Central memory CD8-positive, alpha-beta T cell (primary cell): ENCODE results near the gene FAM151A.

Experiments
- ATAC-seq: fragments of 150-1000 bp; cut with Tn5 transposase; replicated peaks from 2 replicates; pipeline ENCODE4 v1.10.0; 2022; ENCODE audit warnings: mild to moderate bottlenecking, moderate FRiP score, moderate number of reproducible peaks; ENCODE audit not compliant: poor library complexity, severe bottlenecking; ENCODE audit errors: extremely low read depth
- DNase-seq, 2 donors: peaks; one replicate each; pipeline ENCODE4 v3.0.0; 2021; ENCODE audit warnings: low spot score in 2 of 2
- H3K27ac Mint-ChIP-seq: one replicate; pipeline ENCODE4 v1.8.0; 2022; ENCODE audit warnings: low read depth, mild to moderate bottlenecking, moderate library complexity, mixed read lengths
- H3K27me3 Mint-ChIP-seq: one replicate; pipeline ENCODE4 v1.8.0; 2022; ENCODE audit warnings: mixed read lengths
- H3K36me3 Mint-ChIP-seq: one replicate; pipeline ENCODE4 v1.8.0; 2022; ENCODE audit warnings: mild to moderate bottlenecking, moderate library complexity, mixed read lengths; ENCODE audit not compliant: insufficient read depth
- H3K4me1 Mint-ChIP-seq: one replicate; pipeline ENCODE4 v1.8.0; 2022; ENCODE audit warnings: mixed read lengths
- H3K4me3 Mint-ChIP-seq: one replicate; pipeline ENCODE4 v1.8.0; 2022; ENCODE audit warnings: mild to moderate bottlenecking, moderate library complexity, mixed read lengths
- H3K9me3 Mint-ChIP-seq: one replicate; pipeline ENCODE4 v1.8.0; 2022; ENCODE audit warnings: mixed read lengths

The FAM151A gene

GRCh38 chr1:54577612-54578011 lies 45.7 kb downstream of the FAM151A start:
- Mint-ChIP-seq H3K4me3 (no peak overlapping the region), H3K27ac (no peak overlapping the region), H3K9me3 (no peaks in the 10 kb centered on the region), H3K4me1 (no peaks in the 10 kb centered on the region), H3K36me3 (no peaks in the 10 kb centered on the region), H3K27me3 (peaks cover 11% of the 10 kb centered on the region)
- DNase-seq (no peak), ATAC-seq (no peak)

GRCh38 chr1:54575605-54576290 lies 47.6 kb downstream of the FAM151A start:
- H3K4me3 Mint-ChIP-seq = no peak overlapping the region
- H3K27ac Mint-ChIP-seq = no peak overlapping the region
- H3K27me3 Mint-ChIP-seq = peaks cover 11% of the 10 kb centered on the region
- H3K36me3 Mint-ChIP-seq = no peaks in the 10 kb centered on the region
- no peaks in the 10 kb centered on the region for H3K4me1 Mint-ChIP-seq
- DNase-seq (no peak), ATAC-seq (no peak)
- H3K9me3 Mint-ChIP-seq = no peaks in the 10 kb centered on the region

DNA sequence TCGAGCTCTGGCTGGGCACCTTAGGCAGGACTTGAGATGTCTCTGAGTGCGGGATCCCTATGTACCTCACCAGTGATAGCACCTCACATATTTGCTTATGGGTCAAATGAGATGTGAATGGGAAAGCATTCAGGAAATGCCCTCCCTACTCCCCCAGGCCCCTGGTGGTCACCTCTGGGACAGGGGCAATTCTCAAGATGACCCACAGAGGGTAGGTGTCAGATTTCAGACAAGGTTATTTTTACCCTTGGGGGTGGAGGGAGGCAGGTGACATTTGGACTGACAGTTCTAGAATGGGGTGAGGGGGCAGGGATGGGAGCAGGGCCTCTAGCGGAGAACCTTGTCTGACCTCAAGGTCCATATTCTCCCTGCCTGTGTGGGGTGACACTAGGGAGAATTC lies 48.2 kb downstream of the FAM151A start:
- DNase-seq (no peak), ATAC-seq (no peak)
- no peaks in the 10 kb centered on the region for H3K9me3 Mint-ChIP-seq
- no peaks in the 10 kb centered on the region for H3K4me1 Mint-ChIP-seq
- no peak overlapping the region for H3K4me3 Mint-ChIP-seq
- H3K27ac Mint-ChIP-seq = no peak overlapping the region
- H3K36me3 Mint-ChIP-seq = no peaks in the 10 kb centered on the region
- H3K27me3 Mint-ChIP-seq = peaks cover 11% of the 10 kb centered on the region

- no peaks in the 10 kb centered on the region for H3K4me1 Mint-ChIP-seq
- no peak overlapping the region for H3K4me3 Mint-ChIP-seq
- ATAC-seq (no peak), DNase-seq (no peak)
- no peaks in the 10 kb centered on the region for H3K9me3 Mint-ChIP-seq
- no peak overlapping the region for H3K27ac Mint-ChIP-seq
- H3K27me3 Mint-ChIP-seq = peaks cover 11% of the 10 kb centered on the region
- no peaks in the 10 kb centered on the region for H3K36me3 Mint-ChIP-seq
These were observed 49.1 kb downstream of the FAM151A start for GRCh38 chr1:54574158-54574778.

- DNase-seq (no peak), ATAC-seq (no peak)
- no peak overlapping the region for H3K4me3 Mint-ChIP-seq
- no peak overlapping the region for H3K27ac Mint-ChIP-seq
- H3K9me3 Mint-ChIP-seq = no peaks in the 10 kb centered on the region
- H3K4me1 Mint-ChIP-seq = no peaks in the 10 kb centered on the region
- H3K27me3 Mint-ChIP-seq = peaks cover 11% of the 10 kb centered on the region
- H3K36me3 Mint-ChIP-seq = no peaks in the 10 kb centered on the region
These were observed 50.8 kb downstream of the FAM151A start for GRCh38 chr1:54572542-54572850.

DNA sequence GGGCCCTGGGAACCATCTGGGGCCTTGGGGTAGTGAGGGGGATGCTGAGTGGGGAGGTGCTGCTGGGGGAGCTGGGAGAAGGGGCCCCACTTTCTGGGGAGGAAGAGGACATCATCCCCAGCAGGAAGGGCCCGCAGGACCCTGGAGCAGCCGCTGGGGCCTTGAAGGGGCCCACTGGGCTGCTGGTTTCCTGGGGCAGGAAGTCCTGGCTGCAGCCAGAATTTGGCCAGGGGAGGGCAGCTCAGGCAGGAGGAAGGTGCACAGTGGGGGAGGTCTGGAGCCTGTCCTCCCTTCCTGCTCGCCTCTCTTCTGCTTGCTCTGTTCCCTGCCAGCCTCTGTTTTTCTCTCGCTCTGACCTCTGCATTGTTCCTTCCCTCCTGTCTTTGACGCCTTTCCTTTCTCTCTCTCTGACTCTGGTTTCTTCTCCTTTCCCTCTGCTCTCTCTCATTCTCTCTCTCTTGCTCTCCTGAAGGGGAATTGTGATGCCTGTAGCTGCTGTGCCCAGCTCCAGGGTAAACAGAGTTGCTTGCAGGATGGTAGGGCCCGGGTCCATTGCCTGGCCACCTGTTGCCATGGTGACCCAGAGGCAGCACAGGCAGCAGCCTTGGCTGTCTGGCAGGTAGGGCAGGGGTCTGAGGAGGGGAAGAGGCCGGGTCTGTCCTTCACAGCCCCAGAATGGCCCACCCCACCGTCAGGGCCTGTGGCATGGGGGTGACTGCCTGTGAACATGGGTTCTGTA lies 51.4 kb downstream of the FAM151A start:
- Mint-ChIP-seq H3K27me3 (peaks cover 11% of the 10 kb centered on the region), H3K36me3 (no peaks in the 10 kb centered on the region), H3K27ac (no peak overlapping the region), H3K4me3 (no peak overlapping the region), H3K4me1 (no peaks in the 10 kb centered on the region), H3K9me3 (no peaks in the 10 kb centered on the region)
- ATAC-seq (no peak), DNase-seq (no peak)

DNA sequence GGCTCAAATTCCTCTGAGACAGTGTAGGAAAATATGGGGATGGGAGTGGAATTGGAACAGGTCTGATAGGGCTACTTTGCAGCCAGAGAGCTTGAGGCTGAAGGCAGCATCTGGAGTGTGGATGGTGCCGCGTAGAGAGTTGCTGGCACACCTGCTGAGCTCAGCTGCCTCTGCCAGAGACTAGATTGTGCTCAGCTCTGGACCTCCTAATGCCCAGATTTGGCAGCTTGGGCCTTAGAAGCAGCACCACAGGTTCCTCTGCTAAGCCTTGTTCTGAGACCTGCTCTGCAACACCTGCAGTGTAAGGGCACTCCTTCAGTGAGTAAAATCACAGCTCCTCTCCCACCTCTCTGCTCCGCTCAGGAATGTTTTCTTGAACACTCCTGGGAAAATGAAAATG lies 52.0 kb downstream of the FAM151A start:
- ATAC-seq (no peak), DNase-seq (no peak)
- no peak overlapping the region for H3K27ac Mint-ChIP-seq
- no peak overlapping the region for H3K4me3 Mint-ChIP-seq
- H3K4me1 Mint-ChIP-seq = no peaks in the 10 kb centered on the region
- H3K27me3 Mint-ChIP-seq = peaks cover 11% of the 10 kb centered on the region
- H3K9me3 Mint-ChIP-seq = no peaks in the 10 kb centered on the region
- H3K36me3 Mint-ChIP-seq = no peaks in the 10 kb centered on the region

DNA sequence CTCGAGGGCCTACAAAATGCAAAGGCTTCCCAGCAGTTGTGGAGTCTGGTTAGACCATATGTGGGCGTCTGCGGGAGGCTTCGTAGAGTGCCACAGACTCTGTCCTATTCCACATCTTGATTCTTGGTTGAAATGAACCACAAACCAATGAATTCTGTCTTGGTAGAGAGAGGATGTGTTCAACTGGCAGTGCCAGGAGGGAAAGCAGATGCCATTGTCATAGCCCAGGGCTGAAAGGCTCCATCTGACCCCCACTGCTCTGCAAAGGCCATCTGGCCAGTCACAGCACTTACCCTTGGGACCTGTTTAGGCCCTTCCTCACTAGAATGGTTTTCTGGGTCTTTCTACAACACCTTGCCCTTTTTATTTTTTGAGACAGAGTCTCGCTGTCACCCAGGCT lies 53.2 kb downstream of the FAM151A start:
- H3K9me3 Mint-ChIP-seq = no peaks in the 10 kb centered on the region
- no peak overlapping the region for H3K4me3 Mint-ChIP-seq
- DNase-seq = no peak
- no peak overlapping the region for H3K27ac Mint-ChIP-seq
- peaks cover 9% of the 10 kb centered on the region for H3K27me3 Mint-ChIP-seq
- no peak for ATAC-seq
- no peaks in the 10 kb centered on the region for H3K36me3 Mint-ChIP-seq
- no peaks in the 10 kb centered on the region for H3K4me1 Mint-ChIP-seq

DNA sequence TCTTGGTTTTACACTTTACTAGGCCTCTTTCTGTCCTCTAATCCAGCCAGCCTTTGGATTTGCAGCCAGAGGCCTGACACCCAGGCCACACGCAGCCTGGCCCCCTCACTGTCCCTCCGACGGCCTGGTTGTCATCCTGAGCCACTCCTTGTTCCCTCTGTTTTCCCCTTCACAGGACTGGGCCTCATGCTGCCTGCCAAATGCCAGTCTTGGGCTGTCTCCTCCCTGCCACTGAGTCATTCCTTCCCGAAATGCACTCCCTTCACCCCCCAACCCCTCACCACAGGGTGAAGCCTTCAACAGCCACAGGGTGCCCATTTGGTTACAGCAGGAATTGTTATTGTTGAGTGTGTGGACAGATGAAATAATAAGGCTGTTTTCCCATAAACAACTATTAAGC lies 54.0 kb downstream of the FAM151A start:
- DNase-seq (no peak), ATAC-seq (no peak)
- peaks cover under 1% of the 10 kb centered on the region for H3K27me3 Mint-ChIP-seq
- no peaks in the 10 kb centered on the region for H3K36me3 Mint-ChIP-seq
- no peaks in the 10 kb centered on the region for H3K9me3 Mint-ChIP-seq
- H3K4me1 Mint-ChIP-seq = no peaks in the 10 kb centered on the region
- H3K4me3 Mint-ChIP-seq = no peak overlapping the region
- no peak overlapping the region for H3K27ac Mint-ChIP-seq

GRCh38 chr1:54567961-54568360 lies 55.4 kb downstream of the FAM151A start:
- Mint-ChIP-seq H3K27me3 (no peaks in the 10 kb centered on the region), H3K4me1 (no peaks in the 10 kb centered on the region), H3K36me3 (no peaks in the 10 kb centered on the region), H3K9me3 (no peaks in the 10 kb centered on the region), H3K27ac (no peak overlapping the region), H3K4me3 (no peak overlapping the region)
- ATAC-seq (no peak), DNase-seq (no peak)

- ATAC-seq (no peak), DNase-seq (no peak)
- no peaks in the 10 kb centered on the region for H3K9me3 Mint-ChIP-seq
These were observed 56.7 kb downstream of the FAM151A start for GRCh38 chr1:54566438-54567141.

DNA sequence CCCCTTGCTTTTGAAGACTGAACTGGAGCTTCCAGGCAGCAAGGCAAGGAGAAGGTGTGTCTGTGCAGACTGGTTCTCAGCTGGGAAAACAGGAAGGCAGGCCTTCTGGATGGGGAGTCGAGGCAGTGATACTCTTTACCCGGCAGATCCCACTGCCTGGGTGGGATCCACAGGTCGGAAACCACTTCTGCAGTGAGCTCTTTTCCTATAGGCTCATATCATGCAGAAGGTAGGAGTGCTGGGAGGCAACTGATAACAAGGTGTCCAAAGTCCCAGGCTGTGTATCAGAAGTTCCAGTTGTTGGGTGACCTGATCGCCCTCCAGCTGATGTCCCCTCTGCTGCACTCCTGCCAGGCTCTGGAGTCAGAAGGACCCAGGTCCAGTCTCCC lies 58.2 kb downstream of the FAM151A start:
- H3K27me3 Mint-ChIP-seq = no peaks in the 10 kb centered on the region
- H3K9me3 Mint-ChIP-seq = no peaks in the 10 kb centered on the region
- H3K36me3 Mint-ChIP-seq = no peaks in the 10 kb centered on the region
- no peak overlapping the region for H3K4me3 Mint-ChIP-seq
- H3K27ac Mint-ChIP-seq = no peak overlapping the region
- DNase-seq = no peak
- H3K4me1 Mint-ChIP-seq = no peaks in the 10 kb centered on the region
- no peak for ATAC-seq

More at GRCh38 chr1:54566438-54567141, 56.7 kb downstream of the FAM151A start:
- Mint-ChIP-seq H3K36me3 (no peaks in the 10 kb centered on the region), H3K4me1 (no peaks in the 10 kb centered on the region), H3K27me3 (no peaks in the 10 kb centered on the region), H3K4me3 (no peak overlapping the region), H3K27ac (no peak overlapping the region)
